ENCODE data around the gene KCTD16. TPM values are rescaled to one million over a fixed set of nuclear protein-coding genes. Genes with fewer than 3 reads are reported as not detected.

KCTD16 gene
- total and polyA plus RNA-seq, 12 donors = 0.04 to 2.1 (median 0.48) TPM; not detected in 1

GRCh38 chr5:144469106-144469505 lies 298.4 kb downstream of the KCTD16 start:
- no peaks in the 10 kb centered on the region for H3K36me3 ChIP-seq (replicated peaks in 1 of 2)
- no peaks in the 10 kb centered on the region for H3K9me3 ChIP-seq (replicated peaks in 1 of 3)
- intact Hi-C loops (cut with DNase I) = no loop called here
- no peak for DNase-seq
- TF ChIP-seq POLR2A (IDR thresholded peaks at IDR 0.05) = no peak
- no peak overlapping the region for H3K27ac ChIP-seq
- no peak overlapping the region for H3K4me3 ChIP-seq
- H3K27me3 ChIP-seq = no peaks in the 10 kb centered on the region
- 74 to 82% (median 78%) methylated on average over 4 of the region's 4 CpGs for WGBS, 4 donors
- H3K4me1 ChIP-seq (replicated peaks in 1 of 2) = no peaks in the 10 kb centered on the region

DNA sequence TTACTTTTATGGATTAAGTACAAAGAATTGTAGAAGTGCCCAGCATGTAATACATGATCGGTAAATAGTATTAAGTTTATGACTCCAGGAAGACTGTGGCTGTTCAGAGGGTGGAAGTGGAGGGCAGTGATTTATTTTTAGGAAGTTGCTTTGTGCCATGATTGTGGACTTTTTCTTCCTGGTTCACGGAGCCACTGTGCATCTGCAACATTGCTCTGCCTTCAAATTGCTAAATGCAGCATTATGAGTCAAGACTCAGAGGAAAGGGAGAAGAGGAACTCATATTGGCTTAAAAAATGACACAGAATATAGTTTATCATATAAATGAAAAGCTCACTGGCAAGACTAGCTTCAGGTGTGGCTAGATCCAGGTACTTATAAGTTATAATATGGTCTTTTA lies 301.5 kb downstream of the KCTD16 start:
- Histone ChIP-seq H3K4me1 (replicated peaks in 1 of 2) (no peaks in the 10 kb centered on the region), H3K9me3 (replicated peaks in 1 of 3) (no peaks in the 10 kb centered on the region), H3K36me3 (replicated peaks in 1 of 2) (no peaks in the 10 kb centered on the region), H3K4me3 (no peak overlapping the region), H3K27ac (no peak overlapping the region), H3K27me3 (no peaks in the 10 kb centered on the region)
- intact Hi-C loops (cut with DNase I) = no loop called here
- no peak for TF ChIP-seq CTCF (IDR thresholded peaks at IDR 0.05)
- TF ChIP-seq POLR2A (IDR thresholded peaks at IDR 0.05) = no peak
- WGBS, 4 donors = 51 to 66% (median 59%) methylated on average over 2 of the region's 2 CpGs
- peak in 1 of 7 donors; percentile 4 for DNase-seq

DNA sequence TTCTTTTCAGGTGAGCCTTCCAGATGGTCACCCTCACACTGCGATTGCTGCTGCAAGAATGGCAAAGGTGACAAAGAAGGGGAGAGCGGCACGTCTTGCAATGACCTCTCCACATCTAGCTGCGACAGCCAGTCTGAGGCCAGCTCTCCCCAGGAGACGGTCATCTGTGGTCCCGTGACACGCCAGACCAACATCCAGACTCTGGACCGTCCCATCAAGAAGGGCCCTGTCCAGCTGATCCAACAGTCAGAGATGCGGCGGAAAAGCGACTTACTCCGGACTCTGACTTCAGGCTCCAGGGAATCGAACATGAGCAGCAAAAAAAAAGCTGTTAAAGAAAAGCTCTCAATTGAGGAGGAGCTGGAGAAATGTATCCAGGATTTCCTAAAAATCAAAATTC lies 303.0 kb downstream of the KCTD16 start:
- intact Hi-C loops (cut with DNase I) = no loop called here
- TF ChIP-seq POLR2A (IDR thresholded peaks at IDR 0.05) = no peak
- TF ChIP-seq CTCF (IDR thresholded peaks at IDR 0.05) = no peak
- no peaks in the 10 kb centered on the region for H3K4me1 ChIP-seq (replicated peaks in 1 of 2)
- no peak for DNase-seq
- H3K27ac ChIP-seq = no peak overlapping the region
- no peak overlapping the region for H3K4me3 ChIP-seq
- H3K27me3 ChIP-seq = no peaks in the 10 kb centered on the region
- no peaks in the 10 kb centered on the region for H3K36me3 ChIP-seq (replicated peaks in 1 of 2)
- WGBS, 4 donors = 87 to 96% (median 88%) methylated on average over 13 of the region's 13 CpGs
- no peaks in the 10 kb centered on the region for H3K9me3 ChIP-seq (replicated peaks in 1 of 3)

- Histone ChIP-seq H3K9me3 (replicated peaks in 1 of 3) (no peaks in the 10 kb centered on the region), H3K27ac (no peak overlapping the region), H3K36me3 (replicated peaks in 1 of 2) (no peaks in the 10 kb centered on the region), H3K27me3 (no peaks in the 10 kb centered on the region), H3K4me1 (replicated peaks in 1 of 2) (no peaks in the 10 kb centered on the region), H3K4me3 (no peak overlapping the region)
- intact Hi-C loops (cut with DNase I) = no loop called here
- no peak for TF ChIP-seq CTCF (IDR thresholded peaks at IDR 0.05)
- no peak for TF ChIP-seq POLR2A (IDR thresholded peaks at IDR 0.05)
- no peak for DNase-seq
These were observed 307.9 kb downstream of the KCTD16 start for GRCh38 chr5:144478565-144478964.

DNA sequence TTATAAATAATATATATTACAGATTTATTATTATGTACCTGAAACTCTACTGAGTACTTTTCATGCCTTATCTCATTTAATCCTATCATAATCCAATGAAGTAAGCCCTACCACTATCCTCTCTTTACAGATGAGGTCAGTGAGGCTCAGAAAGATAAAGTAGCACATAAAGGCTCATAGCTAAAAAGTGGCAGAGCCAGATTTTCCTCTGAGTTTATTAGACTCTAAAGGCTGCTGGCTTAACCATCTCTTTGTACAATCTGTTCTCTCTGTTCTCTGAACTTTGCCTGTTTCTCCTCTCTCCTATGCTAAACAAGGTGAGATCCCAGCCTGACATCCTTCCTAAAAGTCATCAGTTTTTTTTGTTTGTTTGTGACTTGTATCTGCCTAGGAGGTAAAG lies 311.2 kb downstream of the KCTD16 start:
- Histone ChIP-seq H3K27me3 (no peaks in the 10 kb centered on the region), H3K4me1 (replicated peaks in 1 of 2) (no peaks in the 10 kb centered on the region), H3K27ac (no peak overlapping the region), H3K9me3 (replicated peaks in 1 of 3) (no peaks in the 10 kb centered on the region), H3K4me3 (no peak overlapping the region), H3K36me3 (replicated peaks in 1 of 2) (no peaks in the 10 kb centered on the region)
- intact Hi-C loops (cut with DNase I) = no loop called here
- TF ChIP-seq POLR2A (IDR thresholded peaks at IDR 0.05) (no peak), CTCF (IDR thresholded peaks at IDR 0.05) (no peak)
- no peak for DNase-seq
